C4-2B (cell line): ENCODE data around the gene MAML3.
A peak's percentile ranks its signal among the peaks of the same experiment; 100 is the strongest.

ENCODE experiments used
- H3K27ac ChIP-seq: fragments of 450-650 bp; 2 replicates; pipeline ENCODE4 v1.5.1; 2017
- CTCF ChIP-seq: fragments of 450-650 bp; conservative IDR thresholded peaks from 2 replicates; pipeline ENCODE4 v1.5.1; 2017; ENCODE audit warnings: mild to moderate bottlenecking
- ZFX ChIP-seq: fragments of 450-650 bp; IDR thresholded peaks from 2 replicates; pipeline ENCODE4 v1.6.1; 2017

Gene MAML3

GRCh38 chr4:139934708-139935195 lies 219.2 kb downstream of the MAML3 start:
- H3K27ac ChIP-seq, result no peak overlapping the region
- no peak for TF ChIP-seq ZFX
- TF ChIP-seq CTCF, result no peak

GRCh38 chr4:139934057-139934707 lies 219.8 kb downstream of the MAML3 start:
- H3K27ac ChIP-seq, result no peak overlapping the region
- TF ChIP-seq CTCF (no peak), ZFX (no peak)

- TF ChIP-seq CTCF (no peak), ZFX (no peak)
- H3K27ac ChIP-seq, result no peak overlapping the region
Measured at GRCh38 chr4:139933541-139933940, 220.4 kb downstream of the MAML3 start.

- H3K27ac ChIP-seq, result no peak overlapping the region
- TF ChIP-seq CTCF (no peak), ZFX (no peak)
Measured at GRCh38 chr4:139933104-139933503, 220.9 kb downstream of the MAML3 start.

GRCh38 chr4:139924782-139925181 lies 229.2 kb downstream of the MAML3 start:
- H3K27ac ChIP-seq, result no peak overlapping the region
- no peak for TF ChIP-seq CTCF
- TF ChIP-seq ZFX, result no peak

- H3K27ac ChIP-seq, result peak overlapping the region; percentile 80
- TF ChIP-seq CTCF (no peak), ZFX (no peak)
Measured at GRCh38 chr4:139922406-139923024, 231.5 kb downstream of the MAML3 start.

GRCh38 chr4:139921429-139922184 lies 232.4 kb downstream of the MAML3 start:
- peak overlapping the region; percentile 80 for H3K27ac ChIP-seq
- TF ChIP-seq ZFX, result no peak
- TF ChIP-seq CTCF, result no peak
